Psoas muscle (tissue), 8 donors: ENCODE results near the gene CNTNAP2. TPM values are rescaled to one million over a fixed set of nuclear protein-coding genes. Genes with fewer than 3 reads are reported as not detected.

Experiments
- ATAC-seq, 4 donors: fragments of 200-7000 bp; cut with Tn5 transposase; one replicate each; pipeline ENCODE4 v1.9.1; 2020; ENCODE audit warnings: moderate library complexity in 3 of 4, mild to moderate bottlenecking in 2 of 4
- DNase-seq, 2 donors: peaks; one replicate each; pipeline ENCODE4 v3.0.0-alpha.2; 2020
- H3K27ac ChIP-seq: fragments of 200-600 bp; one replicate; pipeline ENCODE4 v1.8.0; 2022
- H3K27me3 ChIP-seq, 3 donors: fragments of 200-600 bp in 1 of 3; one replicate each; pipeline versions ENCODE4 v1.6.1 to v1.8.0; 2013 to 2022; ENCODE audit warnings: low read length in 2 of 3, mild to moderate bottlenecking in 2 of 3, moderate library complexity in 1 of 3; ENCODE audit not compliant: insufficient read depth in 3 of 3
- H3K36me3 ChIP-seq, 2 donors: fragments of 200-600 bp in 1 of 2; one replicate each; pipeline versions ENCODE4 v1.6.1 to v1.8.0; 2013 to 2022; ENCODE audit warnings: low read depth in 1 of 2, mild to moderate bottlenecking in 1 of 2, moderate library complexity in 1 of 2; ENCODE audit not compliant: insufficient read depth in 1 of 2
- H3K4me1 ChIP-seq: fragments of 200-600 bp; one replicate; pipeline ENCODE4 v1.8.0; 2022
- H3K4me3 ChIP-seq: fragments of 200-600 bp; one replicate; pipeline ENCODE4 v1.8.0; 2022; ENCODE audit warnings: mild to moderate bottlenecking
- H3K9me3 ChIP-seq: fragments of 200-600 bp; one replicate; pipeline ENCODE4 v1.8.0; 2022
- CTCF ChIP-seq: fragments of 200-600 bp; IDR thresholded peaks from one replicate; pipeline ENCODE4 v1.8.0; 2022; ENCODE audit warnings: antibody characterized with exemption
- WGBS, 3 donors: extraction: QIAGEN DNeasy Blood & Tissue Kit; methylation state at CpG; one replicate each; pipeline versions ENCODE4 v1.1.6 to v1.1.7; 2013; 5-methylcytosine and 5-hydroxymethylcytosine counted together
- intact Hi-C, 2 donors: fragments of 100-400 bp; cut with DNase I; formaldehyde crosslinking; loops; one replicate each; pipeline versions ENCODE4 v1.11.0 to v1.14.2; 2022
- polyA plus RNA-seq, 3 donors: library from polyadenylated mRNA; stranded (reverse); fragments of 200-250 nt; gene quantifications; one replicate each; pipeline ENCODE4 v1.2.3, GENCODE V29; 2013
- total RNA-seq, 4 donors: library from RNA; stranded (reverse); fragmentation: NEBNext Ultra II Directional in 2 of 4; extraction: Animal tissue kit (Norgen Biotek cat#: 25700) in 2 of 4; gene quantifications; one replicate each; pipeline versions ENCODE4 v1.2.1 to v1.2.4, GENCODE V29; 2021 to 2023
- donor health status: healthy with polysubstance abuse.
- donor health status: DM: no; HTN: no; CAD: no; lungs with moderate emphysema.
- donor health status: Bipolar disorder and iron deficiency.
- donor health status: healthy.
- donor health status: DM: yes; HTN: yes; CAD: no.
- donor health status: DM: no; HTN: no; CAD: no.
- donor health status: DM: no; HTN: no; CAD: no.
- donor health status: DM: yes; HTN: yes; CAD: no.

CNTNAP2 gene
- total and polyA plus RNA-seq, 7 donors, result 0.01 to 0.13 TPM; not detected in 5

- Histone ChIP-seq H3K36me3 (no peaks in the 10 kb centered on the region), H3K27ac (no peak overlapping the region), H3K4me3 (no peak overlapping the region), H3K27me3 (no peaks in the 10 kb centered on the region), H3K9me3 (no peaks in the 10 kb centered on the region), H3K4me1 (no peaks in the 10 kb centered on the region)
- ATAC-seq (no peak), DNase-seq (no peak)
- no peak for TF ChIP-seq CTCF
- intact Hi-C loops, result no loop called here
- 85 to 88% (median 86%) methylated on average over 3 of the region's 3 CpGs for WGBS, 3 donors
Observed at GRCh38 chr7:148232784-148233183, 2116.2 kb downstream of the CNTNAP2 start.

- DNase-seq (no peak), ATAC-seq (no peak)
- intact Hi-C loops, result no loop called here
- no peaks in the 10 kb centered on the region for H3K9me3 ChIP-seq
- no peaks in the 10 kb centered on the region for H3K4me1 ChIP-seq
- WGBS, 3 donors, result 40 to 47% (median 43%) methylated on average over 1 of the region's 1 CpG
- H3K27me3 ChIP-seq, result no peaks in the 10 kb centered on the region
- no peaks in the 10 kb centered on the region for H3K36me3 ChIP-seq
- no peak overlapping the region for H3K4me3 ChIP-seq
- H3K27ac ChIP-seq, result no peak overlapping the region
- TF ChIP-seq CTCF, result no peak
Observed at GRCh38 chr7:148234715-148235114, 2118.1 kb downstream of the CNTNAP2 start.

GRCh38 chr7:148238761-148239325 is 2122.2 kb downstream of the CNTNAP2 start:
- intact Hi-C loops, result no loop called here
- no peak for ATAC-seq
- Histone ChIP-seq H3K36me3 (no peaks in the 10 kb centered on the region), H3K9me3 (no peaks in the 10 kb centered on the region), H3K4me1 (no peaks in the 10 kb centered on the region), H3K27ac (no peak overlapping the region), H3K27me3 (no peaks in the 10 kb centered on the region), H3K4me3 (no peak overlapping the region)
- TF ChIP-seq CTCF, result no peak
- WGBS, 3 donors, result 68 to 78% (median 73%) methylated on average over 1 of the region's 1 CpG
- DNase-seq, result no peak

- Histone ChIP-seq H3K36me3 (no peaks in the 10 kb centered on the region), H3K27me3 (no peaks in the 10 kb centered on the region), H3K4me1 (no peaks in the 10 kb centered on the region), H3K27ac (no peak overlapping the region), H3K4me3 (no peak overlapping the region), H3K9me3 (no peaks in the 10 kb centered on the region)
- DNase-seq (no peak), ATAC-seq (no peak)
- 47 to 67% (median 66%) methylated on average over 3 of the region's 3 CpGs for WGBS, 3 donors
- intact Hi-C loops, result no loop called here
- TF ChIP-seq CTCF, result no peak
Observed at GRCh38 chr7:148241700-148242293, 2125.2 kb downstream of the CNTNAP2 start.

DNA sequence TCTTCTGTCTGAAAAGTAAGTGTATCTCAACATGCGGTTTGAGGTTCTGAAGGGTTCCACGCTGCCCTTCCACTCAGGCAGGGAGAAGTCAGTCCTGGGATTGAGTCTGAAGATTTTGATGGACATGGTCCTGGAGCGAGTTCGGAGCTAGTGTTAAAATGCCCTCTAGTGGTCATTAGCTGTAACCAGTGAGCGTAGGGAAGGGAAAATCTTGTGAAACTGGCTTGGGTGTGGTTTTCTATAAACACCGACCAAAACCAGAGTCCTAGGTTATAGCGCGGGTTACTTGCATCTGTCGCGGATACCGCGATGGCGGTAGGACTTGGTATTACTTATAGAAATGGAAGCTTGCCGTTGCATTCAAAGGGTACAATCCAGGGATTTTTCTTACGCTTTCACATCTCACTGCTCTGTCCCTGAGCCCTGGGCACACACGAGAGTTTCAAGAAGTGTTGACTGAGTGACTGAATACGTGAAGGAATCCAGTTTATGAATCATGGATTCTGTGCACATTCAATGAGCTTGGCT is 2125.8 kb downstream of the CNTNAP2 start:
- Histone ChIP-seq H3K36me3 (no peaks in the 10 kb centered on the region), H3K27ac (no peak overlapping the region), H3K9me3 (no peaks in the 10 kb centered on the region), H3K4me3 (no peak overlapping the region), H3K4me1 (no peaks in the 10 kb centered on the region), H3K27me3 (no peaks in the 10 kb centered on the region)
- ATAC-seq (peak in 1 of 4 donors; percentile 53), DNase-seq (no peak)
- 10 to 12% (median 11%) methylated on average over 17 of the region's 17 CpGs for WGBS, 3 donors
- intact Hi-C loops, result no loop called here
- peak; percentile 51 for TF ChIP-seq CTCF
